ENCODE results near the gene PCDHB6. TPM values are rescaled to one million over a fixed set of nuclear protein-coding genes. Genes with fewer than 3 reads are reported as not detected.

Gene PCDHB6
- total RNA-seq, 1 experiment from 2014 or later: 1.9 TPM

DNA sequence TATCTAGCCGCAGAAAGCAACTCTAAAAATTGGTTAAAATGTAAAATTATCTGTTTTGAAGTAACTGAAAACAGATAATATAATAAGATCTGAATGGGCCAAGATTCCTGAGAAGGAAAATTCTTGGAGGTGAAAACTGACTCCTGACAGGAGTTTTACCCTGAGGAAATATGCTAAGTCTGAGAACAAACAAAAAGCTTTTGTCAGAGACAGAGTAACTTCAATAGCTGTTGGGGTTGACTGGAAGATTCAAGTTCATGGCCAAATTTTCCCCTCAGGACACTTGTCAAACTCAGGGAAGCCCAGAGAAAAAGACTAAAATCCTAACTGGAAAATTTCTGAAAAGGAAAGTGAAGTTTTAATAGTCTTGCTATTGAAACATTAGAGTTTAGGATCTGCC is 22.6 kb upstream of the PCDHB6 start:
- BruUV-seq (replicated peaks): no TSS peak
- POLR2A ChIA-PET: no interaction called here
- intact Hi-C loops (cut with micrococcal nuclease; ENCODE audit: unreplicated experiment) (no loop called here), in situ Hi-C loops (cut with HindIII; ENCODE audit: low pct_unique_long_range_greater_than_20kb, low sequenced_read_pairs) (no loop called here)
- CTCF ChIA-PET: no interaction called here
- H3K4me3 ChIP-seq (ENCODE audit: low read depth in 2 of 2, low read length in 2 of 2): no peak overlapping the region
- no peak for DNase-seq (ENCODE audit: low read depth, low spot score)
- no peaks in the 10 kb centered on the region for H3K36me3 ChIP-seq (ENCODE audit: control insufficient read depth, insufficient read depth, low read length)
- ATAC-seq: no peak
- no peaks in the 10 kb centered on the region for H3K27me3 ChIP-seq (ENCODE audit: control insufficient read depth, insufficient read depth, low read length)
- H3K27ac ChIP-seq (ENCODE audit: low read length): no peak overlapping the region
- no peak for TF ChIP-seq POLR2AphosphoS5 (IDR thresholded peaks at IDR 0.05; ENCODE audit: low read depth, low read length)
- no peak for TF ChIP-seq TCF7L2 (IDR thresholded peaks at IDR 0.05; ENCODE audit: low read depth, low read length)
- TF ChIP-seq SIN3A (IDR thresholded peaks at IDR 0.05; ENCODE audit: borderline replicate concordance, insufficient read depth, low read depth, low read length): no peak
- TF ChIP-seq REST (IDR thresholded peaks at IDR 0.05; ENCODE audit: insufficient read depth in 1 of 2, low read depth in 2 of 2, low read length in 1 of 2): no peak
- TF ChIP-seq, protein P1, sequence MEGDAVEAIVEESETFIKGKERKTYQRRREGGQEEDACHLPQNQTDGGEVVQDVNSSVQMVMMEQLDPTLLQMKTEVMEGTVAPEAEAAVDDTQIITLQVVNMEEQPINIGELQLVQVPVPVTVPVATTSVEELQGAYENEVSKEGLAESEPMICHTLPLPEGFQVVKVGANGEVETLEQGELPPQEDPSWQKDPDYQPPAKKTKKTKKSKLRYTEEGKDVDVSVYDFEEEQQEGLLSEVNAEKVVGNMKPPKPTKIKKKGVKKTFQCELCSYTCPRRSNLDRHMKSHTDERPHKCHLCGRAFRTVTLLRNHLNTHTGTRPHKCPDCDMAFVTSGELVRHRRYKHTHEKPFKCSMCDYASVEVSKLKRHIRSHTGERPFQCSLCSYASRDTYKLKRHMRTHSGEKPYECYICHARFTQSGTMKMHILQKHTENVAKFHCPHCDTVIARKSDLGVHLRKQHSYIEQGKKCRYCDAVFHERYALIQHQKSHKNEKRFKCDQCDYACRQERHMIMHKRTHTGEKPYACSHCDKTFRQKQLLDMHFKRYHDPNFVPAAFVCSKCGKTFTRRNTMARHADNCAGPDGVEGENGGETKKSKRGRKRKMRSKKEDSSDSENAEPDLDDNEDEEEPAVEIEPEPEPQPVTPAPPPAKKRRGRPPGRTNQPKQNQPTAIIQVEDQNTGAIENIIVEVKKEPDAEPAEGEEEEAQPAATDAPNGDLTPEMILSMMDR (IDR thresholded peaks at IDR 0.05): no peak
- H3K4me1 ChIP-seq (ENCODE audit: control insufficient read depth, insufficient read depth, low read length): peaks cover 3% of the 10 kb centered on the region; the same call in 1 of the 2 replicates
- H3K9me3 ChIP-seq (ENCODE audit: control insufficient read depth, insufficient read depth, low read depth, low read length): no peaks in the 10 kb centered on the region

DNA sequence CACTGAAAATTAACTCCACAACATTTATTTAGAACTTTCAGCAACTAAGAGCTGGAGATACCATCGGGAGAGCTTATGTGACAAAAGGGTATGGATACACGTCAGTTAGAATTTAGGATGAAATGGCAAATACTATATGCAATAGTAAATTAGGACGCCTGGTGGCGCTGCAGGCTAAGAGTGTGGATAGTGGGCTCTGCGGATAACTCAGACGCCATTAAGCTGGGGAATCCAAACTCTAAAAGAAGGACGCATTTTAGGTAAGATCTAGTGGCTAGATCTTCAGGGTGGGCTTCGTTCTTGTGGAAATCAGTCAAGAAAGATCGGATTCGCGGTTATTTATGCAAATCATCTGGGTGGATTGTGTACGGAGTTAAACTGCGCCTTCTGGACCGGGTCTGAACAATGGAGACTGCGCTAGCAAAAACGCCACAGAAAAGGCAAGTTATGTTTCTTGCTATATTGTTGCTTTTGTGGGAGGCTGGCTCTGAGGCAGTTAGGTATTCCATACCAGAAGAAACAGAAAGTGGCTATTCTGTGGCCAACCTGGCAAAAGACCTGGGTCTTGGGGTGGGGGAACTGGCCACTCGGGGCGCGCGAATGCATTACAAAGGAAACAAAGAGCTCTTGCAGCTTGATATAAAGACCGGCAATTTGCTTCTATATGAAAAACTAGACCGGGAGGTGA is 14.7 kb upstream of the PCDHB6 start, which contains the start of gene PCDHB5:
PCDHB5 (plus strand) TSS at position 177 of the 688 bp plus-strand sequence; CDS start at position 406, 229 bp downstream.
- no TSS peak for BruUV-seq (replicated peaks)
- CTCF ChIA-PET: no interaction called here
- TF ChIP-seq, protein P1 (IDR thresholded peaks at IDR 0.05): peak; percentile 27
- TF ChIP-seq TCF7L2 (IDR thresholded peaks at IDR 0.05; ENCODE audit: low read depth, low read length): no peak
- no peaks in the 10 kb centered on the region for H3K36me3 ChIP-seq (ENCODE audit: control insufficient read depth, insufficient read depth, low read length)
- in situ Hi-C loops (cut with HindIII; ENCODE audit: low pct_unique_long_range_greater_than_20kb, low sequenced_read_pairs) (no loop called here), intact Hi-C loops (cut with micrococcal nuclease; ENCODE audit: unreplicated experiment) (no loop called here)
- POLR2A ChIA-PET: no interaction called here
- no peak for DNase-seq (ENCODE audit: low read depth, low spot score)
- H3K4me1 ChIP-seq (ENCODE audit: control insufficient read depth, insufficient read depth, low read length): no peaks in the 10 kb centered on the region
- no peak within 1 kb of the TSS for H3K4me3 ChIP-seq (ENCODE audit: low read depth in 2 of 2, low read length in 2 of 2)
- H3K27ac ChIP-seq (ENCODE audit: low read length): no peak within 1 kb of the TSS
- ATAC-seq: no peak
- no peaks in the 10 kb centered on the region for H3K9me3 ChIP-seq (ENCODE audit: control insufficient read depth, insufficient read depth, low read depth, low read length)
- no peaks in the 10 kb centered on the region for H3K27me3 ChIP-seq (ENCODE audit: control insufficient read depth, insufficient read depth, low read length)

All from Panc1 (cell line).